ENCODE measurements around the gene VPS36.

DNA sequence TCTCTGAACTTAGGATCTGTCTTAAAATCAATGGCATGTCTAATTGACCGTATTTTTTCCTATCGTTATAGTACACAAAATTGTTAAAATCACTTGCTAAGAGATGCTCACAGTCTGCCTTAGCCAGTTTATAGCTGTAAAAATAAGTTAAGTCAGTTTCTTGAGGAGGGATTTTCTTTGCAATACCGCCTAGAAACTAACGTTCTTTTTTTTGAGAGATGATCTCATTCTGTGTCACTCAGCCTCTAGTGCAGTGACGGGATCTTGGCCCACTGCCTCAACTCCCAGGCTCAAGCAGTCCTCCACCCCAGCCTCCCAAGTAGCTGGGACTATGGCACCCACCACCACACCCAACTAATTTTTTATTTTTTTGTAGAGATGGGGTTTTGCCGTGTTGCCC is 9.2 kb upstream of the VPS36 start:
- TF ChIP-seq ZNF274 (IDR thresholded peaks at IDR 0.05; ENCODE audit: borderline replicate concordance, extremely low read depth, low read length) (no peak), YY1 (IDR thresholded peaks at IDR 0.05; ENCODE audit: low read depth, low read length) (no peak), TCF12 (IDR thresholded peaks at IDR 0.05; ENCODE audit: low read depth, low read length) (no peak), GABPA (IDR thresholded peaks at IDR 0.05; ENCODE audit: borderline replicate concordance, insufficient read depth, low read length) (no peak), EZH2 (IDR thresholded peaks at IDR 0.05; ENCODE audit: low read depth, low read length, severe bottlenecking) (no peak), EP300 (IDR thresholded peaks at IDR 0.05; ENCODE audit: borderline replicate concordance in 1 of 2, low read depth in 2 of 2, low read length in 2 of 2) (no peak), POLR2A (IDR thresholded peaks at IDR 0.05; ENCODE audit: control extremely low read depth in 1 of 2, low read depth in 2 of 2, low read length in 2 of 2) (no peak), POLR2AphosphoS5 (IDR thresholded peaks at IDR 0.05; ENCODE audit: low read depth, low read length) (no peak), SRF (IDR thresholded peaks at IDR 0.05; ENCODE audit: low read depth, low read length) (no peak), CHD2 (IDR thresholded peaks at IDR 0.05; ENCODE audit: low read length) (no peak)
- TF ChIP-seq, protein P1, sequence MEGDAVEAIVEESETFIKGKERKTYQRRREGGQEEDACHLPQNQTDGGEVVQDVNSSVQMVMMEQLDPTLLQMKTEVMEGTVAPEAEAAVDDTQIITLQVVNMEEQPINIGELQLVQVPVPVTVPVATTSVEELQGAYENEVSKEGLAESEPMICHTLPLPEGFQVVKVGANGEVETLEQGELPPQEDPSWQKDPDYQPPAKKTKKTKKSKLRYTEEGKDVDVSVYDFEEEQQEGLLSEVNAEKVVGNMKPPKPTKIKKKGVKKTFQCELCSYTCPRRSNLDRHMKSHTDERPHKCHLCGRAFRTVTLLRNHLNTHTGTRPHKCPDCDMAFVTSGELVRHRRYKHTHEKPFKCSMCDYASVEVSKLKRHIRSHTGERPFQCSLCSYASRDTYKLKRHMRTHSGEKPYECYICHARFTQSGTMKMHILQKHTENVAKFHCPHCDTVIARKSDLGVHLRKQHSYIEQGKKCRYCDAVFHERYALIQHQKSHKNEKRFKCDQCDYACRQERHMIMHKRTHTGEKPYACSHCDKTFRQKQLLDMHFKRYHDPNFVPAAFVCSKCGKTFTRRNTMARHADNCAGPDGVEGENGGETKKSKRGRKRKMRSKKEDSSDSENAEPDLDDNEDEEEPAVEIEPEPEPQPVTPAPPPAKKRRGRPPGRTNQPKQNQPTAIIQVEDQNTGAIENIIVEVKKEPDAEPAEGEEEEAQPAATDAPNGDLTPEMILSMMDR (IDR thresholded peaks at IDR 0.05; ENCODE audit: control extremely low read depth in 1 of 3, insufficient read depth in 1 of 3, low read depth in 1 of 3, low read length in 3 of 3) = no peak

All from H1 (cell line).